ENCODE measurements around the gene MRLN. TPM values are rescaled to one million over a fixed set of nuclear protein-coding genes. Genes with fewer than 3 reads are reported as not detected.

The MRLN gene
- total and polyA plus RNA-seq, 10 of the 15 experiments (the other 5 are each of a cell fraction or from before 2014, with no cell fraction given), result 0.19 TPM; not detected in 9

GRCh38 chr10:59793919-59794318 lies 40.7 kb upstream of the MRLN start:
- ATAC-seq (no peak), DNase-seq (ENCODE audit: low read depth, low spot score) (no peak), FAIRE-seq (no peak)
- Histone ChIP-seq H3K27ac (ENCODE audit: control insufficient read depth, insufficient read depth) (no peak overlapping the region), H3K9me3 (replicated peaks; ENCODE audit: control insufficient read depth, insufficient read depth, low read length) (no peaks in the 10 kb centered on the region), H3K36me3 (ENCODE audit: control insufficient read depth in 2 of 2, insufficient read depth in 2 of 2, low read length in 1 of 2) (peaks cover 6 to 15% of the 10 kb centered on the region in 2 experiments; a peak in 3 of 4 replicates), H3K27me3 (replicated peaks in 1 of 2; ENCODE audit: control insufficient read depth in 2 of 2, insufficient read depth in 2 of 2, low read length in 1 of 2) (no peaks in the 10 kb centered on the region), H3K79me2 (ENCODE audit: control insufficient read depth, insufficient read depth, low read length) (no peaks in the 10 kb centered on the region), H3K4me3 (no peak overlapping the region), H3K4me2 (ENCODE audit: control insufficient read depth, insufficient read depth) (no peak overlapping the region), H3K9ac (ENCODE audit: control insufficient read depth, insufficient read depth, low read length) (no peak overlapping the region), H2AFZ (ENCODE audit: control insufficient read depth, low read depth, low read length) (no peak overlapping the region), H3K4me1 (ENCODE audit: control insufficient read depth, insufficient read depth, low read length) (no peaks in the 10 kb centered on the region), H4K20me1 (ENCODE audit: control insufficient read depth, insufficient read depth) (no peaks in the 10 kb centered on the region)
- ChIA-PET RAD21 (ENCODE audit: unreplicated experiment) (no interaction called here), CTCF (interaction anchor here (1.3 to 1.6 kb wide), 3 partner anchors 15 to 1011 kb away, joined by 3 to 4 read pairs (median 3); no protein-coding TSS in a partner anchor), POLR2A (interaction anchor here (1.0 kb wide), 1 partner anchor 30 kb away, joined by 3 read pairs; no protein-coding TSS in a partner anchor), SMC1A (ENCODE audit: uncharacterized antibody, unreplicated experiment) (interaction anchor here (1.0 to 1.2 kb wide), 2 partner anchors 17 to 30 kb away, joined by 3 read pairs; no protein-coding TSS in a partner anchor)
- whole genome bisulfite sequencing (ENCODE audit: insufficient coverage, insufficient replicate concordance, low lambda C conversion rate, missing lambda C conversion rate), result 53% methylated on average over 2 of the region's 2 CpGs
- in situ Hi-C loops (cut with MboI) (no loop called here), intact Hi-C loops (cut with micrococcal nuclease; ENCODE audit: unreplicated experiment) (no loop called here)
- BruUV-seq (replicated peaks), result no TSS peak
- TF ChIP-seq ZNF207 (IDR thresholded peaks at IDR 0.05; ENCODE audit: borderline replicate concordance), result no peak
- TF ChIP-seq CREB1 (IDR thresholded peaks at IDR 0.05; ENCODE audit: low read depth), result no peak
- TF ChIP-seq EGR1 (IDR thresholded peaks at IDR 0.05; ENCODE audit: borderline replicate concordance in 1 of 2, low read depth in 2 of 2, low read length in 2 of 2), result no peak
- no peak for TF ChIP-seq MYB (IDR thresholded peaks at IDR 0.05; ENCODE audit: borderline replicate concordance, low read depth, low read length)
- no peak for TF ChIP-seq SREBF1 (IDR thresholded peaks at IDR 0.05; ENCODE audit: low read length)
- TF ChIP-seq HCFC1 (IDR thresholded peaks at IDR 0.05; ENCODE audit: low read length), result no peak
- TF ChIP-seq FOXK2 (IDR thresholded peaks at IDR 0.05), result no peak
- no peak for TF ChIP-seq JUNB (IDR thresholded peaks at IDR 0.05)
- no peak for TF ChIP-seq ZSCAN29 (IDR thresholded peaks at IDR 0.05)
- no peak for TF ChIP-seq RELB (IDR thresholded peaks at IDR 0.05; ENCODE audit: low read depth)
- no peak for TF ChIP-seq PAX5 (IDR thresholded peaks at IDR 0.05; ENCODE audit: borderline replicate concordance, low read depth, low read length)
- no peak for TF ChIP-seq RBBP5 (conservative IDR thresholded peaks at IDR 0.05)
- no peak for TF ChIP-seq DPF2 (IDR thresholded peaks at IDR 0.05)
- no peak for TF ChIP-seq SPI1 (IDR thresholded peaks at IDR 0.05; ENCODE audit: borderline replicate concordance, insufficient read depth, low read depth, low read length)
- no peak for TF ChIP-seq IKZF2 (IDR thresholded peaks at IDR 0.05)
- TF ChIP-seq PML (IDR thresholded peaks at IDR 0.05; ENCODE audit: low read length), result no peak
- TF ChIP-seq ZBTB11 (CRISPR knock-in tag; IDR thresholded peaks at IDR 0.05), result no peak
- no peak for TF ChIP-seq CTCF (IDR thresholded peaks at IDR 0.05 in 2 of 3, conservative IDR thresholded peaks at IDR 0.05 in 1 of 3; ENCODE audit: control insufficient read depth in 2 of 3, extremely low read depth in 1 of 3, insufficient read depth in 1 of 3, low read depth in 3 of 3, low read length in 3 of 3)

Measured in GM12878 (cell line).